Uterus (tissue), 4 donors: ENCODE results near the gene C16orf86. TPM values are rescaled to one million over a fixed set of nuclear protein-coding genes. Genes with fewer than 3 reads are reported as not detected.
A peak's percentile ranks its signal among the peaks of the same experiment; 100 is the strongest.

Experiments used
- DNase-seq, 2 donors: peaks; one replicate each; pipeline ENCODE4 v3.0.0-alpha.2; 2019 to 2020
- H3K27ac ChIP-seq, 2 donors: fragments of 200-600 bp; sonication (generic); 1 replicate in 1 of 2; 2 replicates in 1 of 2; pipeline ENCODE4 v1.5.1; 2016 to 2018
- H3K27me3 ChIP-seq, 2 donors: fragments of 200-600 bp; sonication (generic); one replicate each; pipeline ENCODE4 v1.5.1; 2018 to 2019; ENCODE audit warnings: control low read depth in 1 of 2
- H3K36me3 ChIP-seq, 2 donors: fragments of 200-600 bp; sonication (generic); one replicate each; pipeline ENCODE4 v1.5.1; 2019; ENCODE audit warnings: control low read depth in 1 of 2
- H3K4me1 ChIP-seq, 2 donors: fragments of 200-600 bp; sonication (generic); one replicate each; pipeline ENCODE4 v1.5.1; 2018 to 2019; ENCODE audit warnings: control low read depth in 1 of 2
- H3K4me3 ChIP-seq, 2 donors: fragments of 200-600 bp; sonication (generic); 1 replicate in 1 of 2; 2 replicates in 1 of 2; pipeline ENCODE4 v1.5.1; 2018 to 2019; ENCODE audit warnings: mild to moderate bottlenecking in 1 of 2
- H3K9me3 ChIP-seq, 2 donors: fragments of 200-600 bp; sonication (generic); one replicate each; pipeline ENCODE4 v1.5.1; 2019; ENCODE audit warnings: control low read depth in 1 of 2
- CTCF ChIP-seq, 4 experiments: fragments of 200-600 bp in 2 of 4; fragments of 450-650 bp in 2 of 4; sonication (generic) in 2 of 4; IDR thresholded peaks; one replicate each; pipeline ENCODE4 v1.5.1; 2016 to 2019; ENCODE audit warnings: antibody characterized with exemption in 4 of 4, mild to moderate bottlenecking in 2 of 4, moderate library complexity in 1 of 4
- POLR2A ChIP-seq, 2 donors: fragments of 450-650 bp; IDR thresholded peaks; one replicate each; pipeline ENCODE4 v1.6.1; 2016; ENCODE audit warnings: antibody characterized with exemption in 2 of 2, mild to moderate bottlenecking in 1 of 2, moderate library complexity in 1 of 2
- intact Hi-C: fragments of 100-400 bp; cut with DNase I; formaldehyde crosslinking; loops from one replicate; pipeline ENCODE4 v1.15.1; 2023; ENCODE audit warnings: low total_unique reads
- total RNA-seq, 4 donors: library from RNA; depleted of rRNA in 3 of 4; stranded (reverse); fragments of >200 nt in 3 of 4; gene quantifications; one replicate each; pipeline versions ENCODE4 v1.1.0 to v1.2.4, GENCODE V29; 2014 to 2023
- donor health status: DM: yes; HTN: yes; CAD: no.

Gene C16orf86
- total RNA-seq, 4 donors from 2014 or later: 5.3 to 8.6 (median 6.9) TPM; not detected in 1

GRCh38 chr16:67675999-67676398 is 9.4 kb downstream of the C16orf86 start:
- Histone ChIP-seq H3K9me3 (no peaks in the 10 kb centered on the region), H3K36me3 (no peaks in the 10 kb centered on the region), H3K27ac (no peak overlapping the region), H3K27me3 (no peaks in the 10 kb centered on the region), H3K4me3 (no peak overlapping the region), H3K4me1 (no peaks in the 10 kb centered on the region)
- TF ChIP-seq POLR2A (IDR thresholded peaks at IDR 0.05) (no peak), CTCF (IDR thresholded peaks at IDR 0.05) (no peak)
- DNase-seq: no peak
- intact Hi-C loops: no loop called here

GRCh38 chr16:67676516-67676915 is 9.9 kb downstream of the C16orf86 start:
- Histone ChIP-seq H3K9me3 (no peaks in the 10 kb centered on the region), H3K36me3 (no peaks in the 10 kb centered on the region), H3K4me3 (no peak overlapping the region), H3K27me3 (no peaks in the 10 kb centered on the region), H3K4me1 (no peaks in the 10 kb centered on the region), H3K27ac (no peak overlapping the region)
- TF ChIP-seq CTCF (IDR thresholded peaks at IDR 0.05) (no peak), POLR2A (IDR thresholded peaks at IDR 0.05) (no peak)
- intact Hi-C loops: no loop called here
- no peak for DNase-seq

GRCh38 chr16:67676939-67677338 is 10.3 kb downstream of the C16orf86 start:
- H3K27ac ChIP-seq: no peak overlapping the region
- H3K36me3 ChIP-seq: no peaks in the 10 kb centered on the region
- H3K9me3 ChIP-seq: no peaks in the 10 kb centered on the region
- no peak overlapping the region for H3K4me3 ChIP-seq
- no peaks in the 10 kb centered on the region for H3K4me1 ChIP-seq
- intact Hi-C loops: no loop called here
- H3K27me3 ChIP-seq: no peaks in the 10 kb centered on the region
- no peak for DNase-seq
- TF ChIP-seq CTCF (IDR thresholded peaks at IDR 0.05) (no peak), POLR2A (IDR thresholded peaks at IDR 0.05) (no peak)

GRCh38 chr16:67677712-67678111 is 11.1 kb downstream of the C16orf86 start:
- Histone ChIP-seq H3K4me1 (no peaks in the 10 kb centered on the region), H3K9me3 (no peaks in the 10 kb centered on the region), H3K27ac (no peak overlapping the region), H3K36me3 (no peaks in the 10 kb centered on the region), H3K4me3 (no peak overlapping the region), H3K27me3 (no peaks in the 10 kb centered on the region)
- intact Hi-C loops: no loop called here
- no peak for DNase-seq
- TF ChIP-seq POLR2A (IDR thresholded peaks at IDR 0.05) (no peak), CTCF (IDR thresholded peaks at IDR 0.05) (no peak)

- Histone ChIP-seq H3K27ac (peak overlapping the region in 1 of 2 donors; percentile 30), H3K27me3 (no peaks in the 10 kb centered on the region), H3K36me3 (no peaks in the 10 kb centered on the region), H3K4me1 (no peaks in the 10 kb centered on the region), H3K9me3 (no peaks in the 10 kb centered on the region), H3K4me3 (no peak overlapping the region)
- no peak for DNase-seq
- no peak for TF ChIP-seq POLR2A (IDR thresholded peaks at IDR 0.05)
- TF ChIP-seq CTCF (IDR thresholded peaks at IDR 0.05): no peak
- intact Hi-C loops: no loop called here
These were observed 11.9 kb downstream of the C16orf86 start for GRCh38 chr16:67678354-67679023.
